ENCODE data around the gene MFNG. TPM values are rescaled to one million over a fixed set of nuclear protein-coding genes. Genes with fewer than 3 reads are reported as not detected.

MFNG gene
- total RNA-seq, 1 donor from 2014 or later: 5.3 TPM

GRCh38 chr22:37431801-37432707 lies 54.1 kb downstream of the MFNG start:
- intact Hi-C loops (cut with DNase I): no loop called here
- DNase-seq (ENCODE audit: low spot score): no peak

- no peak for DNase-seq (ENCODE audit: low spot score)
- intact Hi-C loops (cut with DNase I): no loop called here
Observed at GRCh38 chr22:37431366-37431765, 54.8 kb downstream of the MFNG start.

DNA sequence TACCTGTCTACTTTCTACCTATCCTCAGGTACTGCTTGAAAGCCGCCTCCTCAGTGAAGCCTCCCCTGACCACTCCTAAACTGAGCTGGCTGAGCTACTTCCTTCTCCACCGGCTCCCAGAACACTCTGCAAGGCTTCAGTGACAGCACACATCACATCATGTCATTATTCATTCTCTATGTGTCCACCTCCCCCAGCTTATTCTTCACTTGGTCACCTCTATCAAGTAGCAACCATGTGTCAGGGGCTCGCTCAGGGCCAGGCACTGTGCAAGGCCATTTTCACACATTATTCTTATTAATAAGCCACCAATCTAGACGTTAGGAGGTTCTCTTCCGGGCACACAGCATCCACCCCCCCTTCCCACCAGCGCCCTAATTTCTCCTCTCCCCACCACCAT lies 55.2 kb downstream of the MFNG start:
- DNase-seq (ENCODE audit: low spot score): no peak
- intact Hi-C loops (cut with DNase I): no loop called here

GRCh38 chr22:37428649-37429586 lies 57.3 kb downstream of the MFNG start:
- intact Hi-C loops (cut with DNase I): loop anchor here (2.0 kb wide), 1 partner anchor 112 kb away; no protein-coding TSS in a partner anchor
- DNase-seq (ENCODE audit: low spot score): no peak

- no peak for DNase-seq (ENCODE audit: low spot score)
- intact Hi-C loops (cut with DNase I): loop anchor here (2.0 kb wide), 1 partner anchor 111 kb away; no protein-coding TSS in a partner anchor
Observed at GRCh38 chr22:37427711-37428635, 58.2 kb downstream of the MFNG start.

DNA sequence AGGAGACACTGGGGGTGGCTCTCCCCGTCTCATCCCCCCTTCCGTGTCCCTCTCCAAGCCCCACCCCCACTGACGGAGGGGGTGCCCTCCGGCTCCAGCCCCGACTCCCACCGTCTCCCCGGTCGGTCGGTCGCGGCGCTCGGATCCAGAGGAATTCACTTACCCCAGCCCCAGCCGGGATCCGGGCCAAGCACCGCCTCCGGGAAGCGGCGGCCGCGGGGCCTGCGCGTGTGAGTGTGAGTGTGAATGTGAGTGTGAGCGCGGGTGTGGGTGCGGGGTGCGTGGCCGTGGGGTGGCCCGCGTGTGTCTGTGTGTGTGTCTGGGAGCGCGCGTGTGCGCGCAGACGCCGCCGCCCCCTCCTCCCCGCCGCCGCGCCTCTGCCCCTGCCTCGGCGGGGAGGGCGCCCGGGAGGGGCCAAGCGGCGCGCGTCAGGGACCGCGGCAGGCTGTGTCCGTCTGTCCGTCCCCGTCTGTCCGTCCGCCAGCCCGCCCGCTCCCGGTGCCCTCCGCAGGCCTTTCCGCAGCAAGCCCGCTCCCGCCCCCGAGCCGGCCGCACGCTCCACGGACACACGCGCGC lies 59.0 kb downstream of the MFNG start, which contains the start of gene ELFN2:
TSS of gene ELFN2 (minus strand) at position 345 of the 576 bp plus-strand sequence. CDS start 51,945 bp downstream, outside the sequence.
- intact Hi-C loops (cut with DNase I): no loop called here
- no peak for DNase-seq (ENCODE audit: low spot score)

DNA sequence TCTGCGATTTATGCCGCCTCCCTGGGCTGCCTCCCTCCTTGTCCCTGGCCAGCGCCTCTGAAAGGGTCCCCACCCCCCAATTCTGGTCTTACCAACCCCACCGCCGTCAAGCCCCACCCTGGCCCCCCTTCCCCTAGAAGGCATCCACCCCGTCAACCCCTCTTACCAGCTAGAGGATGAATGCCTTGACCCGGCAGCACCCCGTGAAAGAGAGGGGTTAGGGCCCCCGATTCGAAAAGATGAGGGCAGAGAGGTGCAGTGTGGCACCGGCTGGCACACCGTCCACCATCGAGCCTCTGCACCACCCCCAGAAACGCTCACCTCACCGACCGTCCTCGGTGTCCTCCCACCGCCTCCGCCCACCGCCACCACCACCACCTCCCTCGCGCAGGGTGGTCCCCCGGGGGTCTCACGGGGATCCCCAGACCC lies 59.5 kb downstream of the MFNG start:
- no peak for DNase-seq (ENCODE audit: low spot score)
- intact Hi-C loops (cut with DNase I): no loop called here

DNA sequence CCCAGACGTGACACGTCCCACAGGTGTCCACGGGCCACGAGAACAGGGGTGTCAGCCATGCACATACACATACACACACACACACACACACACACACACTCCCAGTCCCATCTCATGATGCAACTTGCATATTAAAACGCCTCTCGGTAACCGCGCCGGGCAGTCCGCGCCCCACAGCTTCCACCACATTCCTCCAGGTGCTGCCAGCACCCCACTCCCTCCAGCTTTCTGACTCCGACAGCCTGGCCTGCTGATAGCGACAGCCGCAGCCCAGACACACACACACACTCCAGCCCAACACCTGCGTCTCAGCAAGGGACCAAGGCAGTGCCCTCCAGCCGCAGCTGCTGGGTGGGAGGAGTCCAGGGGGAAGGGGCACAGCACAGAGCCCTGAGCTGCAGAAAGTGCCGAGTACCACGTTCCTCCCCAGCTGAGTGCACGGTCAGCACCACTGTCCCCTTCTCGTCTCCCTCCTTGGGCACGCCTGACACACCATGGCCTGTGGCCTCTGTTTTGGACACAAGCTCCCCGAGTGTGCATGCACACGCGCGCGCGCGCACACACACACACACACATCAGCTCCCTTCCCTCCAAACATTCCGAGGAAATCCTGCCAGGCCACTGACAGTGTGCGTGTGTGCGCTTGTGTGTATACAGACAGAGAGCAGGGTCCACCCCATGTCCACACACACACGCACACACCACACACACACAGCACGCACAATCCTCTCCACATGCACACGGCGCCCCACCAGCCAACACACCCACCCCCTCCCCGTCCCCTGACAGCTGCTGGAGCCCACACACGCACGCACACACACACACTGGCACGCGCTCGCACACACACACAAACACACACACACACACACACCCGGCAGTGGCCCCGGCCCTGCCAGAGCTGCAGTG lies 60.1 kb downstream of the MFNG start:
- intact Hi-C loops (cut with DNase I): no loop called here
- no peak for DNase-seq (ENCODE audit: low spot score)

- no peak for DNase-seq (ENCODE audit: low spot score)
- intact Hi-C loops (cut with DNase I): no loop called here
Observed at GRCh38 chr22:37425369-37425768, 60.8 kb downstream of the MFNG start.

- intact Hi-C loops (cut with DNase I): no loop called here
- no peak for DNase-seq (ENCODE audit: low spot score)
Observed at GRCh38 chr22:37423283-37423682, 62.9 kb downstream of the MFNG start.

DNA sequence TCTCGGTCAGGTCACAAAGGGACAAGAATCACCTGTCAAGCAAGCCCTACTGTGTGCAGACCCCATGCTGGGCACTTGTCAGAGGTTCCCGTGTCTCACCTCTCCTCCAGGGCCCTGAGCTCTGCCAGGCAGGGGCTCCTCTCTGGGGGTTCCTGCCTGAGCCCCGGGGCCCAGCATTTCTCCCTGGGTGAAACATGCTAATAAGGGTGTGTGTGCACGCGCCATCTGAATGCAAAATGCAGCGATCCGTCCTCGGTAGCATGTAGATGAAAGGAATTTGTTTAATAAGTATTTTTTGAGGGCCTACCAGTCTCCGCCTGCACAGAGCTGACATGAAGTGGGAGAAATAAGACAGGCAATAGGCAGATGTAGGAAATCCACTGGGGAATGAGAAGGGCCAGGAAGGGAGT lies 64.7 kb downstream of the MFNG start:
- DNase-seq (ENCODE audit: low spot score): no peak
- intact Hi-C loops (cut with DNase I): no loop called here

DNA sequence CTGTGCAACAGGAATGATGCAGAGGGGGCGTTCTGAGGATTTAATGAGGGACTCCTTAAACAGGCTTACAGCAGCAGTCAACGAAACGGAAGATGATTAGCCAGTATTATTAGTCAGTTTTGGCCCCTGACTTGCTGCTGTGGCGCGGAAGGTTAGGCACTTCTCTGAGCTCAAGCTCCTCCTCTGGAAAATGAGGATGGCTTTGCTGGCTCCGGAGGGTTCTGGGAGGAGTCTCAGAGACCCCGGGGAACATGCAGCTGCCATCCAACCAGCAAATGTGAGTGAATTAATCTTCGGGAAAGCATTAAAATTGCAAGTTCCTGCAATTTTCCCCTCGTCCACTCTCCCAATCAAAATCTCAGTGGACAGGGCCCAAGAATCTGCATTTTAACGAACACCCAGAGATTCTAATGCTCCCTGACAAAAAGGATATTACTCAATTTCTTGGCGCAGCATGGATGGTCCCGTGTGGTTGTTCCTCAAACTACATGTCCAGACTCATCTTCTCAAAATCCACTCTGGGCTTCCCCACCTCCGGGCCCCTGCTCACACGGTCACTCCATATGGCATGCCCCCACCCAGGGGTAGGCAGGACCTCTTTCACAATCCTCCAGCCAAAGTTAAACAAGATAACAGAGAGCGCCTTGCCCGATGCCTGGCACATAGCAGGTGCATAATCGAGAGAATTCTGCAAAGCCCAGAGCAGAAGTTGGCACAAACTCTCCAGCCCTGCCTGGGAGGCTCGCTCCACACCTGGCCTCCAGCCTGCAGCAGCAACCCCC lies 65.3 kb downstream of the MFNG start:
- DNase-seq (ENCODE audit: low spot score): no peak
- intact Hi-C loops (cut with DNase I): no loop called here

DNA sequence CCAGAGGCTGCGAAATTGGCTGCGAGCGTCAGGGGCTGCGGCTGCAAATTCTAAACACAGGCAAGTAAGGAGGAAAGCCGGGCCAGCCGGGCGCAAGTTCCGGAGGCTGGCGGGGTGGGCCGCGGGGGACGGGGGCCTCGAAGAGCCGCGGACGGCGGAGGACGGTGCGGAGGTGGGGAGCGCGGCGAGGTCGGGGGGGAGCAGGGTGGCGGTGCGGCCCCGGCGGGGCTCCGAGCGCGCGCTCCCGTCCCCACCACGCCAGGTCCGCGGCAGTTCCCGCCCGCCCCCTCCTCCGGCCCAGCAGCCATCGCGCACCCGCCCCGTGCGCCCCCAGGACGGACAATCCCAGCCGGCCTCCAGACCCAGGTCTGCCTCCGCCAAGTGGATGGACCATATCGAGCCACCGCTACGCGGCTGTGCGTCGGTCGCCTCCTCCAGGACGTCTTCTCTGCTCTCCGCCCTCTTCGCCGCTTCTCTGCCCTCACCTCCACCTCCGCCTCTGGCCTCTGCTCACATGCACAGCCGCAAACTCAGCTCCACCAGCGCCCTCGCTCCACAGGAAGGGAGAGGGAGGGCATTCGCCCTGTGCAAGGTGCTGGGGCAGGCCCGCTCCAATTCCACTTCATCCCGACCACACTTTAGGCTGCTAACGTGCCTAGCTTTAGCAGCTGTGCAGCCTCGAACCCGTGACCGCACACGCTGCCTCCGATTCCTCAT lies 66.1 kb downstream of the MFNG start:
- DNase-seq (ENCODE audit: low spot score): no peak
- intact Hi-C loops (cut with DNase I): no loop called here

DNA sequence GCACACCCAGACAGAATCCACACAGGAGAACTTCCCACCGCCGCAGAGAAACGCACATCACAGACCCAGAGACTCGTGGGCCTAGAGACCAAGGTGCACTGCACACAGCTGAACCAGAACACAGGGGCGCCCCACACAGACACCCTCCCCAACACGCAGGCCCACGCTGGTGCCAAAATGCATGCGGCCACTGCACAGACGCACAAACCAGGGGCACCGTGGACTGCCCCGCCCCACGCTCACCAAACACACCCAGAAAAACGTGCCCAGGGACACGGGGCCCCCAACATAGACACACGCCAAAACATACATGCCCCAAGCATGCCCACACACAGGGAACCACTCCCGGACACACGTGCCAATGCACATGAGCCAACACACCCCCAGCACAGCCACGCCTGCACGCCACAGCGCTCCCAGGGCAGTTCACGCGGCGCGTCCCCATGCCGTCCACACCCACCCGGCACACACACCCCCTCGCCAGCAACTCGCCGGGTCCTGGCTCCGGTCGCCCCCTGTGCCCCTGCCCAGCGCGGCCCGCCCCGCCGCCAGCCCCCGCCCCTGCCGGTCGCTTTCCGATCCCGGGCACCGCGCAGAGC lies 66.7 kb downstream of the MFNG start:
- intact Hi-C loops (cut with DNase I): no loop called here
- DNase-seq (ENCODE audit: low spot score): no peak
